Measurements from ENCODE around the gene FREM2. TPM values are rescaled to one million over a fixed set of nuclear protein-coding genes. Genes with fewer than 3 reads are reported as not detected.

FREM2 gene
- total and polyA plus RNA-seq, 2 of the 13 experiments (the other 11 are each of a cell fraction or from before 2014, with no cell fraction given): not detected

- no TSS peak for BruUV-seq (replicated peaks)
- Histone ChIP-seq H3K9me3 (ENCODE audit: low read length) (no peaks in the 10 kb centered on the region), H3K79me2 (ENCODE audit: insufficient read depth, low read length) (no peaks in the 10 kb centered on the region), H3K9ac (ENCODE audit: insufficient read depth, low read depth, low read length) (no peak overlapping the region), H3K27me3 (ENCODE audit: control insufficient read depth in 1 of 2, insufficient read depth in 2 of 2, low read length in 2 of 2) (no peaks in the 10 kb centered on the region), H4K20me1 (ENCODE audit: insufficient read depth, low read length) (no peaks in the 10 kb centered on the region), H3K27ac (ENCODE audit: extremely low read length, insufficient read depth, low read length) (no peak overlapping the region), H3K4me3 (replicated peaks in 1 of 3; ENCODE audit: insufficient read depth in 1 of 3, low read depth in 2 of 3, low read length in 3 of 3) (no peak overlapping the region), H3K4me2 (ENCODE audit: low read depth, low read length) (no peak overlapping the region), H2AFZ (ENCODE audit: low read length) (no peak overlapping the region), H3K36me3 (replicated peaks in 1 of 2; ENCODE audit: control insufficient read depth in 1 of 2, insufficient read depth in 2 of 2, low read length in 2 of 2) (no peaks in the 10 kb centered on the region), H3K4me1 (ENCODE audit: insufficient read depth, low read length) (no peaks in the 10 kb centered on the region)
- no peak for DNase-seq (ENCODE audit: low spot score)
- intact Hi-C loops (cut with micrococcal nuclease; ENCODE audit: unreplicated experiment): no loop called here
- in situ Hi-C loops (cut with HindIII; ENCODE audit: extremely low pct_ligation_motif_present, low pct_unique_long_range_greater_than_20kb): no loop called here
- ChIA-PET POLR2A (no interaction called here), CTCF (ENCODE audit: low intra/inter-chr PET ratio, low total read pairs) (no interaction called here)
- TF ChIP-seq ESRRA (CRISPR knock-in tag; IDR thresholded peaks at IDR 0.05; ENCODE audit: low read depth): no peak
- no peak for TF ChIP-seq GLI4 (CRISPR knock-in tag; IDR thresholded peaks at IDR 0.05; ENCODE audit: borderline replicate concordance)
- no peak for TF ChIP-seq ZNF768 (CRISPR knock-in tag; IDR thresholded peaks at IDR 0.05)
- 27% methylated on average over 5 of the region's 5 CpGs for WGBS (ENCODE audit: low lambda C conversion rate)
- peak; percentile 49; the same call in 1 of the 3 replicates for ATAC-seq
- no peak for FAIRE-seq
Observed at GRCh38 chr13:38641164-38641948, 45.5 kb upstream of the FREM2 start.

- POLR2A ChIA-PET: no interaction called here
- no peaks in the 10 kb centered on the region for H4K20me1 ChIP-seq (ENCODE audit: insufficient read depth, low read length)
- H2AFZ ChIP-seq (ENCODE audit: low read length): no peak overlapping the region
- H3K9me3 ChIP-seq (ENCODE audit: low read length): no peaks in the 10 kb centered on the region
- no peaks in the 10 kb centered on the region for H3K4me1 ChIP-seq (ENCODE audit: insufficient read depth, low read length)
- no peak overlapping the region for H3K27ac ChIP-seq (ENCODE audit: extremely low read length, insufficient read depth, low read length)
- intact Hi-C loops (cut with micrococcal nuclease; ENCODE audit: unreplicated experiment): no loop called here
- no peak for ATAC-seq
- H3K79me2 ChIP-seq (ENCODE audit: insufficient read depth, low read length): no peaks in the 10 kb centered on the region
- no peak for FAIRE-seq
- no peak for DNase-seq (ENCODE audit: low spot score)
- H3K9ac ChIP-seq (ENCODE audit: insufficient read depth, low read depth, low read length): no peak overlapping the region
- BruUV-seq (replicated peaks): no TSS peak
- no peak overlapping the region for H3K4me3 ChIP-seq (replicated peaks in 1 of 3; ENCODE audit: insufficient read depth in 1 of 3, low read depth in 2 of 3, low read length in 3 of 3)
- CTCF ChIA-PET (ENCODE audit: low intra/inter-chr PET ratio, low total read pairs): no interaction called here
- TF ChIP-seq ZNF556 (CRISPR knock-in tag; IDR thresholded peaks at IDR 0.05; ENCODE audit: borderline replicate concordance) (no peak), ZNF234 (CRISPR knock-in tag; conservative IDR thresholded peaks at IDR 0.05) (no peak), WIZ (CRISPR knock-in tag; IDR thresholded peaks at IDR 0.05) (no peak)
- TF ChIP-seq, protein P1, sequence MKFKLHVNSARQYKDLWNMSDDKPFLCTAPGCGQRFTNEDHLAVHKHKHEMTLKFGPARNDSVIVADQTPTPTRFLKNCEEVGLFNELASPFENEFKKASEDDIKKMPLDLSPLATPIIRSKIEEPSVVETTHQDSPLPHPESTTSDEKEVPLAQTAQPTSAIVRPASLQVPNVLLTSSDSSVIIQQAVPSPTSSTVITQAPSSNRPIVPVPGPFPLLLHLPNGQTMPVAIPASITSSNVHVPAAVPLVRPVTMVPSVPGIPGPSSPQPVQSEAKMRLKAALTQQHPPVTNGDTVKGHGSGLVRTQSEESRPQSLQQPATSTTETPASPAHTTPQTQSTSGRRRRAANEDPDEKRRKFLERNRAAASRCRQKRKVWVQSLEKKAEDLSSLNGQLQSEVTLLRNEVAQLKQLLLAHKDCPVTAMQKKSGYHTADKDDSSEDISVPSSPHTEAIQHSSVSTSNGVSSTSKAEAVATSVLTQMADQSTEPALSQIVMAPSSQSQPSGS (CRISPR knock-in tag; IDR thresholded peaks at IDR 0.05): no peak
- no peak overlapping the region for H3K4me2 ChIP-seq (ENCODE audit: low read depth, low read length)
- no peaks in the 10 kb centered on the region for H3K36me3 ChIP-seq (replicated peaks in 1 of 2; ENCODE audit: control insufficient read depth in 1 of 2, insufficient read depth in 2 of 2, low read length in 2 of 2)
- no peaks in the 10 kb centered on the region for H3K27me3 ChIP-seq (ENCODE audit: control insufficient read depth in 1 of 2, insufficient read depth in 2 of 2, low read length in 2 of 2)
- 8% methylated on average over 1 of the region's 1 CpG for whole genome bisulfite sequencing (ENCODE audit: low lambda C conversion rate)
- in situ Hi-C loops (cut with HindIII; ENCODE audit: extremely low pct_ligation_motif_present, low pct_unique_long_range_greater_than_20kb): no loop called here
Observed at GRCh38 chr13:38647312-38647711, 39.6 kb upstream of the FREM2 start.
